Activated CD8-positive, alpha-beta memory T cell treated with anti-CD3 and anti-CD28 coated beads for 36 hours (primary cell): ENCODE results near the gene BRS3. TPM values are rescaled to one million over a fixed set of nuclear protein-coding genes. Genes with fewer than 3 reads are reported as not detected.
"Not testable (repeated sequence)": the region's sequence is repeated elsewhere in the genome, so short reads cannot be mapped to it uniquely, and the experiment has no call there.

Experiments used
- CTCF ChIA-PET: fragments of 350-600 bp; sonication (Branson Sonifier 250); formaldehyde crosslinking; loops from one replicate; lab custom pipeline; 2021; ENCODE audit warnings: antibody characterized with exemption; lab: Charles Lee
- POLR2A ChIA-PET: fragments of 350-600 bp; sonication (Branson Sonifier 250); formaldehyde crosslinking; loops from one replicate; lab custom pipeline; 2021; ENCODE audit warnings: antibody characterized with exemption; lab: Charles Lee
- total RNA-seq, 2 experiments: library from RNA; stranded (reverse); gene quantifications; one replicate each; pipeline ENCODE4 v1.2.3, GENCODE V29; 2021

BRS3 gene
- total RNA-seq = not detected

- CTCF ChIA-PET = no interaction called here
Measured at GRCh38 chrX:136487647-136488046, at the start of gene BRS3. BRS3 (plus strand) TSS chrX:136487947; CDS start chrX:136488115, 168 bp downstream.

GRCh38 chrX:136438192-136438591 lies 49.6 kb upstream of the BRS3 start:
- POLR2A ChIA-PET = no interaction called here
- CTCF ChIA-PET = no interaction called here

More at GRCh38 chrX:136487647-136488046, at the start of gene BRS3:
- POLR2A ChIA-PET = no interaction called here

GRCh38 chrX:136445674-136446073 lies 42.1 kb upstream of the BRS3 start:
- POLR2A ChIA-PET, CTCF ChIA-PET: not testable (repeated sequence)

- POLR2A ChIA-PET = no interaction called here
- CTCF ChIA-PET = no interaction called here
Measured at GRCh38 chrX:136446208-136446607, 41.5 kb upstream of the BRS3 start.

DNA sequence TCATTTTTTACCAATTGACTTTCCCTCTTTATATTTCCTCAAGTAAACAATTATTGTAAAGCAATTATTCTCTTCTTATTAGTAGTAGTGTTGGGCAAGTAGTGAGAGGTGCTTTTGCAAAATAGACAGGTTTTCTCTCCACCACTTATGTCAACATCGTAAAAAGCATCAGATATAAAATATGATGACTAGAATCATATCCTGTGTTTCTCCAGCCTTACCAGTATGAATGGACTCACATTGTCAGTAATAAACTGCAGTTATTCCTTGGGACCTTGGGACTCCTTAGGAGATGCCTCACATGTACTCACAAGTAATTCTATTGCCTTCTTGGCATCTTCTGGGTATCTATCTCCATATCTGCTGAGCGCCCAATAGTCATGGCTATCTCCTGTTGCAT lies 40.4 kb upstream of the BRS3 start:
- ChIA-PET POLR2A (no interaction called here), CTCF (no interaction called here)

GRCh38 chrX:136447968-136448367 lies 39.8 kb upstream of the BRS3 start:
- CTCF ChIA-PET = no interaction called here
- POLR2A ChIA-PET = no interaction called here

DNA sequence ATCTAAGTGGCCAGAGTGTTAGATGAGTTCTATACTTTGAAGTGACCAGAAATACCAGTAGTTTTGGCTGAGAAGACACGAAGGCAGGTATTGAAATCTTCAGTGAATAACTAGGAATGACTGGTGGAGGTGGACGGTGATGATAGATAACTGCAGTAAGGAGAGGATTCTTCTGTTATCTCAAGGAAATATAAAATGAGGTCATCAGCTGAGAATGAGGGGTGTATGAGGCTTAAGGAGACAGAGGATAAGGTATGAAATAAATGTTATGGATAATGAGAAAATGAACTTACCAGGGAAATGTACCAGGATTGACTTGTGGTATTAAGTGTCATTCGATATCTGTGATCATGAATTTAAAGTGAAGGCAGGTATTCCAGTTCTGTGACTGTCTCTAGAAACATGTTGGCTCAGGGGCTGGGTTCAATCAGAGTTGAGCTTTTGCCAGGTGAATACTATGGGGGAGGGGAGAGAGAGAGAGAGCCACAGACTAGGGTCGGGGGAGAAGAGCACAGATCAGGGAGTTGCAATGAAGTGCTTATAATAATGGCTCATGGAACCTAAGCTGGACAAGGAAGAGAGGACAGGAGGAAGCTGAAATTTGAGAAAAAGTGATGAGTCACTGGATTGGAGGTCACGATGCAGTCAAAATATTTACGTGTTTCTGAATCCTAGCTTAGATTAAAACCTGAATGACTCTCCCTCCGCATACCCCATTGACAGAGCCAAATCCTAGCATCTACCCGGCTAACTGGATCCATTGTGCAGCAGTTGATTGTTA lies 37.5 kb upstream of the BRS3 start:
- CTCF ChIA-PET = no interaction called here
- POLR2A ChIA-PET = no interaction called here

- ChIA-PET POLR2A (no interaction called here), CTCF (no interaction called here)
Measured at GRCh38 chrX:136452614-136453013, 35.1 kb upstream of the BRS3 start.

- POLR2A ChIA-PET = no interaction called here
- CTCF ChIA-PET = no interaction called here
Measured at GRCh38 chrX:136453114-136453513, 34.6 kb upstream of the BRS3 start.

DNA sequence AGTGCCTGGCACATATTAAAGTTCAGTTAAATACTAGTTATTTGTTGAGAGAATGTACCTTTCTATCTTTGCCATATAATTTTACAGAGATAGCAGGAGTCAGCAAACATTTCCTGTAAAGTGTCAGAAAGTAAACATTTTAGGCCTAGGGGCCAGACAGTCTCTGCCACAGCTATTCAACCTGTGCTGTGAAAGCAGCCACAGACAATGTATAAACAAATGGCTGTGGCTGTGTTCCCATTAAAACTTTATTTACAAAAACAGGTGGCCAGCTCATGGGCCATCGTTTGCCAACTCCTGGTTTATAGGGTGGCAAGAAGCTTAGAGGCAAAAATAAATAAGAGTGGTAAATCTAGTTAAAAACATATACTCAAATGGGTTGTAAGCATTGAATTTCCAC lies 34.0 kb upstream of the BRS3 start:
- POLR2A ChIA-PET = no interaction called here
- CTCF ChIA-PET = no interaction called here

GRCh38 chrX:136456133-136456532 lies 31.6 kb upstream of the BRS3 start:
- POLR2A ChIA-PET = no interaction called here
- CTCF ChIA-PET = no interaction called here

- CTCF ChIA-PET = no interaction called here
Measured at GRCh38 chrX:136457303-136457917, 30.3 kb upstream of the BRS3 start.

DNA sequence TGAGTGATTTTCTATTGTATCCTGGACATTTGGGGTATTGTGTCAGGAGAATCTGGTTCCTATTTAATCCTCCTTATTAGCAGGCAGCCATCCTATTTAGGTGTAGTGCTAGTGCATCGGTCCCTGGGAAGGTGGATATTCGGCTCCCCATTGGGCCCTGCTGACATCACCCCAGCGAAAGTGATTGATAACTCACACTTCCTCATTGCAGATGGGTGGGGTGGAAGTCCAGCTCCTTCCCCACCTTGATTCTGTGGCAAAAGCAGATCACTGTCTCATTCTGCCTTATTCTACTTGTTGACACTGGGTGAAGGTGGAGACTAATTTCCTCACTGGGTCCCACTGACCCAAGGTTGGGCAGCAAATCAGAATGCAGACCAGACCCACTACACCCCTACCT lies 23.2 kb upstream of the BRS3 start:
- CTCF ChIA-PET = no interaction called here
- POLR2A ChIA-PET = no interaction called here

More at GRCh38 chrX:136457303-136457917, 30.3 kb upstream of the BRS3 start:
- POLR2A ChIA-PET = no interaction called here

DNA sequence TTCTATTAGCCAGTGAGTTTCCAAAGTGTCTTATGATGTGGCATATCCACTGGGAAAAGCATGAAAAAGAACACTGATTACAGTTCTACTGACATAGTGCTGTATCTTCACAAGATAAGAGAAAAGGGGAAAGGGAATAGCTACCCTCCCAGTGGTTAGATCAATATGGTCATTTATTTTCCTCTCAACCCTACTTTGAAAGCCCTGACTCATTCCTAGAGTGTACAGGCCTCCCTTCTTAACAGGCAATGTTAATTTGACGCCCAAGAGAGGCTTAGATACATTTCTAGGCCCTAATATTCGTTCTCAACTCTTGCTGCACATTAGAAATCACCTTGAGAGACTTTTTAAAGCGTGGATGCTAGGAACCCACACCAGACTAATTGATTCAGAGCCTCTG lies 20.4 kb upstream of the BRS3 start:
- ChIA-PET POLR2A (no interaction called here), CTCF (no interaction called here)

GRCh38 chrX:136468391-136469103 lies 19.2 kb upstream of the BRS3 start:
- CTCF ChIA-PET = no interaction called here
- POLR2A ChIA-PET = no interaction called here

DNA sequence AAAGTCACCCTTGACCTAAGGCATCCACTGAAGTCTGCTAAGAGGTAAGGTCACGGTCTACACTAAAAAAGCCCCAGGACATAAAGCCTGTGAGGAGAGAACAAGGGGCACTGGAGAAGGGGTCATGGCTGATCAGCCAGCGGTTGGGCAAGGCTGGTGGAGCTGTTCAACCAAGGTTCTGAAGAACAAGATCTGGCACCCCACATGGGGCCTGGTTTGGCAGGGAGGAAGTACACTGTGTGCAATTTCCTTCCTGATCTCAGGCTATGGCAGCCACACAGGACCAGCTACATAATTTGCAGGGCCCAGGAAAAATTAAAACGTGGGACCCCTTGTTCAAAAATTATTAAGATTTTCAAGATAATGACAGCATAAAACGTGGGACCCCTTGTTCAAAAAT lies 14.1 kb upstream of the BRS3 start:
- POLR2A ChIA-PET = no interaction called here
- CTCF ChIA-PET = no interaction called here

GRCh38 chrX:136475236-136475635 lies 12.5 kb upstream of the BRS3 start:
- ChIA-PET POLR2A (no interaction called here), CTCF (no interaction called here)

DNA sequence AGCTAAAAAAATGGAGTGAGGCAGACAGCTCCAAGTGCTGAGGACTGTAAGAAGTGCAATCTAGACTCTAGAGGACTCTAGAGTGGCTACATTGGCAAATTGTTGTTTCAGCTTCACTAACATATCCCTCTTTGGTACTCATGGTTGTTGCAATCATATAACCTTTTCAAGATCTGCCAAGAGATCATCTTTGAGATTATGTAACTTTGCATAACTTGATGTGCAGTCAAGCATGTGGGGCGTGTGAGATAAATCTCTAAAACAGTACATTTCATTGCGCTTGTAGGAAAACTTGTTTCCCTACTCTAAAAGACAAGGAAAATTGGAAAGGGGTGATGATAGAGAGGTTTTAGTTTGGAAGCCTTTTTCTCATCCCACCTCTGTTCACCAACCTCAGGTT lies 11.2 kb upstream of the BRS3 start:
- ChIA-PET CTCF (no interaction called here), POLR2A (no interaction called here)

- ChIA-PET CTCF (no interaction called here), POLR2A (no interaction called here)
Measured at GRCh38 chrX:136477026-136477425, 10.7 kb upstream of the BRS3 start.

DNA sequence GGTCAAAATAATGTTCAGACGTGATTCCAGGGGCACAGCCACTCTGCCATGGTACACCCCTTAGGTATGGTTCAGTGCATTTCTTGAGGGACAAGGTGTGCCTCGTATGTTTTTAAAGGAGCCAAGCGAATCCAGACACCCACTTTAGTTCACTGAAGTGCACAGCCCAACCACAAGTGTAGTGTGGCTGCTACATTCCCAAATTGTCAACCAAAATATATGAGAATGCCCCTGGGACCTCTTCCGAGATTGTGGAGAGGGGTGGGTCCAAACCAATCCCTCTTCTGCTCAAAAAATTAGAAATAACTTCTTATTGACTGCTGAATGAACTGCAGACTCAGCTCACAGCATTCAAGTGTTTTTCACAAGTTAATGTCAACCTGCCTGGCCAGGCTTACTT lies 7.4 kb upstream of the BRS3 start:
- CTCF ChIA-PET = no interaction called here
- POLR2A ChIA-PET = no interaction called here

DNA sequence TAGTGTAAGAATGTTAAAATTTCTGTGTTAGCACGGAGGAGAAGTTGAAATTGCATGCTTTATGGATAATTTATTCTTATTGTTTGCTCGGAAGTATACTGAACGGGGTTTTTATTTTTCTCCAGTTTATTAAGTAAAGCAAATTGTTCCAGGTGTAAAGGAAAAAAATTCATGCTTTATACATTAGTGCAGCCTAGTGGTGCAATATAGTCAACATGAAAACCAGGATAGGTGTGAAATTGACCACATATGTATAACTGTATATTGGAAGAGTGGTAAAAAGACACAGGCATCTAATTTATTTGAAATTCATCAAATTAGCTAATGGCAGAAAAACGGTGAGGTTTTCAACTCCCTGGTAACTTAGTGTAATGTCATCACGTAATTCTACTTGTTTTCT lies 959 bp downstream of the BRS3 start:
- ChIA-PET POLR2A (no interaction called here), CTCF (no interaction called here)
